ENCODE results near the gene ACSF2. TPM values are rescaled to one million over a fixed set of nuclear protein-coding genes. Genes with fewer than 3 reads are reported as not detected.

Gene ACSF2
- total RNA-seq, 6 donors from 2014 or later = 52.3 to 239 (median 120) TPM

- no peak for ATAC-seq (ENCODE audit: low FRiP score in 2 of 2)
- 92 to 93% methylated on average over 4 to 6 of the region's 6 CpGs for WGBS, 2 donors
- H3K36me3 ChIP-seq = peaks cover 46 to 79% (median 67%) of the 10 kb centered on the region in 4 donors
Observed at GRCh38 chr17:50392621-50393020, 33.4 kb upstream of the ACSF2 start.

GRCh38 chr17:50393700-50394099, 32.3 kb upstream of the ACSF2 start:
- no peak overlapping the region for H3K27ac ChIP-seq
- H3K36me3 ChIP-seq = peaks cover 41 to 68% (median 58%) of the 10 kb centered on the region in 4 donors
- H3K9me3 ChIP-seq = no peaks in the 10 kb centered on the region
- H3K27me3 ChIP-seq = no peaks in the 10 kb centered on the region
- DNase-seq (no peak), ATAC-seq (ENCODE audit: low FRiP score in 2 of 2) (no peak)
- peaks cover 22 to 29% (median 26%) of the 10 kb centered on the region in 4 donors for H3K4me1 ChIP-seq
- H3K4me3 ChIP-seq = no peak overlapping the region
- 95 to 97% methylated on average over 5 of the region's 5 CpGs for WGBS, 2 donors
- TF ChIP-seq CTCF (IDR thresholded peaks at IDR 0.05) (no peak), POLR2A (IDR thresholded peaks at IDR 0.05) (no peak), POLR2AphosphoS5 (IDR thresholded peaks at IDR 0.05) (no peak), EP300 (IDR thresholded peaks at IDR 0.05) (no peak)

More at GRCh38 chr17:50392621-50393020, 33.4 kb upstream of the ACSF2 start:
- Histone ChIP-seq H3K27me3 (no peaks in the 10 kb centered on the region), H3K4me1 (peaks cover 19 to 26% (median 24%) of the 10 kb centered on the region in 4 donors), H3K9me3 (no peaks in the 10 kb centered on the region), H3K4me3 (no peak overlapping the region), H3K27ac (no peak overlapping the region)
- DNase-seq = no peak
- no peak for TF ChIP-seq EP300 (IDR thresholded peaks at IDR 0.05)

DNA sequence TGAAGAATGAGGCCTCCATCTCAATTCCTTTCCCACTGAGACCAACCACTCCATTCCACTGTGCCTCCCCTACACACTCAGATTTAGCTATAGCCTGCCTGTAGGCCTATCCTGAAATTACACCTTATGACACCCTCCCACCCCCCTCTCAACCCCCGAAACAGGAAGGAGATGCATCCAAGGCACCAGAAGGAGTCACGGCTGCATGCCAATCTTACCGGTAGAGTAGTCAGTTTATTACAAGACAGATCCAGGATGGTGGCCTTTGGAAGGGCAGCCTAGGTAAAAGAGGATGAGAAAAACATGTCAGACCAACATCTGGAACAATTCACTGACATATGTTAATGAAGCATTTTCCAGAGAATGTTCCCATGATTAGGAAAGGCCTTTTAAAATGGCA, 31.3 kb upstream of the ACSF2 start:
- TF ChIP-seq POLR2AphosphoS5 (IDR thresholded peaks at IDR 0.05) = no peak
- TF ChIP-seq POLR2A (IDR thresholded peaks at IDR 0.05) = no peak
- TF ChIP-seq EP300 (IDR thresholded peaks at IDR 0.05) = no peak
- no peak for TF ChIP-seq CTCF (IDR thresholded peaks at IDR 0.05)
- peaks cover 38 to 58% (median 52%) of the 10 kb centered on the region in 4 donors for H3K36me3 ChIP-seq
- ATAC-seq (ENCODE audit: low FRiP score in 2 of 2) (no peak), DNase-seq (no peak)
- peaks cover 22 to 29% (median 26%) of the 10 kb centered on the region in 4 donors for H3K4me1 ChIP-seq
- H3K27ac ChIP-seq = peak overlapping the region in 1 of 4 donors; percentile 5
- H3K4me3 ChIP-seq = peak overlapping the region in 1 of 4 donors; percentile 95
- H3K27me3 ChIP-seq = no peaks in the 10 kb centered on the region
- WGBS, 2 donors = 42 to 44% methylated on average over 3 of the region's 3 CpGs
- no peaks in the 10 kb centered on the region for H3K9me3 ChIP-seq

DNA sequence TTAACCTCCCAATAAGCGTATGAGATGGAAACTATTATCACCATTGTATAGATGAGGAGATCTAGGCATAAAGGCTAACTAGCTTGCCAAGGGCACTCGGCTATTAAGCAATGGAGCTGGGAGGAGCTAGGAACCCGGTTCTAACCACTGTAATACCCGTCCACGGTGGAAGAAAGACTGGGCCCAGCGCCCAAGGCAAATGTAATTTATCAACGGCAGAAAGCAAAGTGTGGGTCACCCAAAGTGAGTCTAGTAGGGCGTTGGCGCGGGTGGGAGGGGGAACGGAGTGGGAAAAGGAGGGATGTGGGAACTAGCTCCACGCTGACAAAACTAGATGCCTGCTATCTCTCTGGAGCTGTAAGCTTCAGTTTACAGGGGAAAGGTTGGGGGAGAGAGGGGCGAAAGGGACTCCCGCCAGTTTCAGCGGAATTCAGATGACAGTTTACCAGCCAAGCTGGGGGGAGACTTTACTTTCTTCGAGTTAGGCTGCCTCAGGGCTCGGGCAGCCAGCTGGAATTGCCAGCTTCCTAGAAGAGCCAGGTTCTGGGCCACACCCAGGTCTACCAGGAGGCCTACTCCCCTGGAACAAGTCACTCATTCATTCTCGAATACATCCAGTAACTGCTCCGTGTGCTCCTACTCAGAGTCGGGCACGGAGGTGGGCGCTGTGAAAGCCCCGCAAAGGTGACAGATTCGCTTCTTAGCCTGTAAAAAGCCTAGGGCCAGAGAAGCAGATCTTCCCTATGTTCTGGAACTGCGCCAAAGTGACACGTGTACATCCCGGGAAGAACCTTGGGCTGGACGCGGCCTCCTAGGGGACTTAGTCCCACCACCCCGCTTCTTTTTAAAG, 29.5 kb upstream of the ACSF2 start:
- ATAC-seq (ENCODE audit: low FRiP score in 2 of 2) = peak; percentile 71 to 75
- no peak for TF ChIP-seq EP300 (IDR thresholded peaks at IDR 0.05)
- no peak for TF ChIP-seq POLR2AphosphoS5 (IDR thresholded peaks at IDR 0.05)
- no peak for TF ChIP-seq CTCF (IDR thresholded peaks at IDR 0.05)
- TF ChIP-seq POLR2A (IDR thresholded peaks at IDR 0.05) = no peak
- Histone ChIP-seq H3K4me1 (peaks cover 22 to 29% (median 26%) of the 10 kb centered on the region in 4 donors), H3K27me3 (no peaks in the 10 kb centered on the region), H3K27ac (peak overlapping the region; percentile 88 to 93 (median 90)), H3K36me3 (peaks cover 27 to 41% (median 36%) of the 10 kb centered on the region in 4 donors), H3K9me3 (no peaks in the 10 kb centered on the region), H3K4me3 (peak overlapping the region; percentile 72 to 99 (median 92))
- 8 to 10% methylated on average over 28 to 29 of the region's 30 CpGs for WGBS, 2 donors
- DNase-seq = peak in 1 of 2 donors; percentile 61

- ATAC-seq (ENCODE audit: low FRiP score in 2 of 2) = peak; percentile 98 to 99
- WGBS, 2 donors = 1% methylated on average over 12 to 24 of the region's 70 CpGs
- peak; percentile 94 to 98 for DNase-seq
- H3K36me3 ChIP-seq = peaks cover 19 to 32% (median 27%) of the 10 kb centered on the region in 4 donors
- TF ChIP-seq POLR2AphosphoS5 (IDR thresholded peaks at IDR 0.05) (peak; percentile 94 to 96), EP300 (IDR thresholded peaks at IDR 0.05) (no peak), CTCF (IDR thresholded peaks at IDR 0.05) (peak; percentile 95 to 100 (median 99)), POLR2A (IDR thresholded peaks at IDR 0.05) (peak in 2 of 4 donors; percentile 90 to 91)
- H3K4me1 ChIP-seq = peaks cover 22 to 29% (median 26%) of the 10 kb centered on the region in 4 donors
- peak within 1 kb of the TSS; percentile 88 to 93 (median 90) for H3K27ac ChIP-seq
- peak within 1 kb of the TSS; percentile 72 to 99 (median 92) for H3K4me3 ChIP-seq
- no peaks in the 10 kb centered on the region for H3K9me3 ChIP-seq
- H3K27me3 ChIP-seq = no peaks in the 10 kb centered on the region
Observed at GRCh38 chr17:50397111-50397918, 28.7 kb upstream of the ACSF2 start, which contains the start of gene LRRC59. TSS of gene LRRC59 (minus strand) at chr17:50397523. CDS start at chr17:50397317, 206 bp downstream.

Data from upper lobe of left lung (tissue), 6 donors.